GM23248 (cell line): ENCODE results near the gene MS4A4E. TPM values are rescaled to one million over a fixed set of nuclear protein-coding genes. Genes with fewer than 3 reads are reported as not detected.
"Not testable (repeated sequence)": the region's sequence is repeated elsewhere in the genome, so short reads cannot be mapped to it uniquely, and the experiment has no call there.

Experiments
- DNase-seq: peaks from one replicate; pipeline ENCODE4 v3.0.0-alpha.2; 2015
- H2AFZ ChIP-seq: fragments of 200-600 bp; sonication (generic); 2 replicates; pipeline ENCODE4 v1.6.1; 2016; ENCODE audit warnings: antibody characterized with exemption
- H3F3A ChIP-seq: fragments of 200-600 bp; sonication (generic); 2 replicates; pipeline ENCODE4 v1.6.1; 2016; ENCODE audit warnings: mild to moderate bottlenecking, antibody characterized with exemption, mixed run types; ENCODE audit not compliant: insufficient read depth
- H3K27ac ChIP-seq: fragments of 200-600 bp; sonication (generic); 2 replicates; pipeline ENCODE4 v1.5.1; 2016; ENCODE audit warnings: mild to moderate bottlenecking
- H3K27me3 ChIP-seq: fragments of 200-600 bp; sonication (generic); replicated peaks from 2 replicates; pipeline ENCODE4 v1.6.1; 2016; ENCODE audit warnings: mild to moderate bottlenecking; ENCODE audit not compliant: insufficient read depth
- H3K36me3 ChIP-seq: fragments of 200-600 bp; sonication (generic); 2 replicates; pipeline ENCODE4 v1.6.1; 2016; ENCODE audit warnings: low read depth, mild to moderate bottlenecking
- H3K4me1 ChIP-seq: fragments of 200-600 bp; sonication (generic); 2 replicates; pipeline ENCODE4 v1.6.1; 2016; ENCODE audit warnings: mild to moderate bottlenecking; ENCODE audit not compliant: insufficient read depth
- H3K4me2 ChIP-seq: fragments of 200-600 bp; sonication (generic); one replicate; pipeline ENCODE4 v1.6.1; 2016; ENCODE audit warnings: mild to moderate bottlenecking; ENCODE audit not compliant: unreplicated experiment
- H3K4me3 ChIP-seq: fragments of 200-600 bp; sonication (generic); 2 replicates; pipeline ENCODE4 v1.5.1; 2016; ENCODE audit warnings: mild to moderate bottlenecking
- H3K79me2 ChIP-seq: fragments of 200-600 bp; sonication (generic); 2 replicates; pipeline ENCODE4 v1.6.1; 2016; ENCODE audit warnings: mild to moderate bottlenecking; ENCODE audit not compliant: insufficient read depth
- H3K9ac ChIP-seq: fragments of 200-600 bp; sonication (generic); 2 replicates; pipeline ENCODE4 v1.6.1; 2016; ENCODE audit warnings: mild to moderate bottlenecking
- H3K9me2 ChIP-seq: fragments of 200-600 bp; sonication (generic); 2 replicates; pipeline ENCODE4 v1.6.1; 2016; ENCODE audit warnings: mixed run types, mild to moderate bottlenecking, moderate library complexity; ENCODE audit not compliant: insufficient read depth
- H3K9me3 ChIP-seq: fragments of 200-600 bp; sonication (generic); one replicate; pipeline ENCODE4 v1.6.1; 2017; ENCODE audit warnings: low read depth
- H4K20me1 ChIP-seq: fragments of 200-600 bp; sonication (generic); 2 replicates; pipeline ENCODE4 v1.6.0; 2016; ENCODE audit not compliant: insufficient read depth
- EZH2 ChIP-seq: fragments of 200-600 bp; sonication (generic); IDR thresholded peaks from 2 replicates; pipeline ENCODE4 v1.6.1; 2018; ENCODE audit warnings: antibody characterized with exemption, mild to moderate bottlenecking; ENCODE audit not compliant: insufficient read depth, poor library complexity, severe bottlenecking
- EZH2phosphoT487 ChIP-seq: fragments of 200-600 bp; sonication (generic); IDR thresholded peaks from 2 replicates; pipeline ENCODE4 v1.6.1; 2018; ENCODE audit warnings: antibody characterized with exemption, moderate library complexity, mild to moderate bottlenecking, low read depth; ENCODE audit not compliant: insufficient read depth
- WGBS, 2 experiments: methylation state at CpG; one replicate each; pipeline ENCODE4 v1.1.6; 2015 to 2017; ENCODE audit warnings: low lambda C conversion rate in 2 of 2, low coverage in 1 of 2; ENCODE audit errors: missing lambda C conversion rate in 2 of 2; 5-methylcytosine and 5-hydroxymethylcytosine counted together
- in situ Hi-C: fragments of 300-500 bp; cut with MboI; formaldehyde crosslinking; loops from 2 replicates; pipeline ENCODE4 v1.15.0; 2020
- polyA plus RNA-seq: library from polyadenylated mRNA; unstranded; fragments of >200 nt; fragmentation: Nextera tagmentation; extraction: Ambion mirVana; gene quantifications from 2 replicates; pipeline ENCODE4 v1.2.1, GENCODE V29; 2016
- total RNA-seq: library from RNA; depleted of rRNA; stranded (reverse); fragments of >200 nt; shearing (Covaris generic); gene quantifications from 2 replicates; pipeline ENCODE4 v1.2.3, GENCODE V29; 2014; rRNA removed

The MS4A4E gene
- not detected in 2 replicates for total RNA-seq
- polyA plus RNA-seq = not detected in 2 replicates

GRCh38 chr11:60242740-60243239 lies at the start of gene MS4A4E:
Gene MS4A4E (minus strand): TSS chr11:60243137. CDS start chr11:60230055, 13,082 bp downstream.
- no peaks in the 10 kb centered on the region for H3K9me2 ChIP-seq
- H3K4me1 ChIP-seq = no peaks in the 10 kb centered on the region
- H4K20me1 ChIP-seq = no peaks in the 10 kb centered on the region
- no peak within 1 kb of the TSS for H3K27ac ChIP-seq
- no peaks in the 10 kb centered on the region for H3K27me3 ChIP-seq
- DNase-seq = no peak
- WGBS, 2 experiments = 49 to 53% methylated on average over 5 of the region's 5 CpGs
- no peak within 1 kb of the TSS for H2AFZ ChIP-seq
- H3K4me2 ChIP-seq = no peak within 1 kb of the TSS
- no peak within 1 kb of the TSS for H3K9ac ChIP-seq
- no peaks in the 10 kb centered on the region for H3K36me3 ChIP-seq
- H3K9me3 ChIP-seq = no peaks in the 10 kb centered on the region
- no peaks in the 10 kb centered on the region for H3K79me2 ChIP-seq
- in situ Hi-C loops = no loop called here
- no peaks in the 10 kb centered on the region for H3F3A ChIP-seq
- no peak within 1 kb of the TSS for H3K4me3 ChIP-seq
- TF ChIP-seq EZH2 (no peak), EZH2phosphoT487 (no peak)

GRCh38 chr11:60292145-60292544 lies 49.2 kb upstream of the MS4A4E start:
- no peak overlapping the region for H3K27ac ChIP-seq
- in situ Hi-C loops = no loop called here
- H3K36me3 ChIP-seq = no peaks in the 10 kb centered on the region
- H4K20me1 ChIP-seq = no peaks in the 10 kb centered on the region
- no peaks in the 10 kb centered on the region for H3K9me2 ChIP-seq
- no peak overlapping the region for H3K4me2 ChIP-seq
- H3K27me3 ChIP-seq = no peaks in the 10 kb centered on the region
- no peaks in the 10 kb centered on the region for H3F3A ChIP-seq
- no peaks in the 10 kb centered on the region for H3K9me3 ChIP-seq
- 3 to 4% methylated on average over 2 of the region's 2 CpGs for WGBS, 2 experiments
- no peaks in the 10 kb centered on the region for H3K4me1 ChIP-seq
- DNase-seq = no peak
- TF ChIP-seq EZH2 (no peak), EZH2phosphoT487 (no peak)
- H3K9ac ChIP-seq = no peak overlapping the region
- H2AFZ ChIP-seq = no peak overlapping the region
- H3K79me2 ChIP-seq = no peaks in the 10 kb centered on the region
- no peak overlapping the region for H3K4me3 ChIP-seq

- Histone ChIP-seq H3K4me3 (no peak overlapping the region), H3K27ac (no peak overlapping the region), H3F3A (no peaks in the 10 kb centered on the region), H3K36me3 (no peaks in the 10 kb centered on the region), H3K9ac (no peak overlapping the region), H2AFZ (no peak overlapping the region), H3K4me2 (no peak overlapping the region), H3K27me3 (no peaks in the 10 kb centered on the region), H4K20me1 (no peaks in the 10 kb centered on the region), H3K9me3 (no peaks in the 10 kb centered on the region), H3K79me2 (no peaks in the 10 kb centered on the region), H3K9me2 (no peaks in the 10 kb centered on the region), H3K4me1 (no peaks in the 10 kb centered on the region)
- no peak for DNase-seq
- in situ Hi-C loops = no loop called here
- 0 to 30% methylated on average over 1 of the region's 1 CpG for WGBS, 2 experiments
- TF ChIP-seq EZH2 (no peak), EZH2phosphoT487 (no peak)
Observed at GRCh38 chr11:60288531-60288930, 45.6 kb upstream of the MS4A4E start.

GRCh38 chr11:60285411-60286126 lies 42.6 kb upstream of the MS4A4E start:
- H3K9ac ChIP-seq, H3K9me3 ChIP-seq, H3K27ac ChIP-seq, H2AFZ ChIP-seq, H4K20me1 ChIP-seq, H3K36me3 ChIP-seq, DNase-seq, H3K4me1 ChIP-seq, H3K4me3 ChIP-seq, H3K27me3 ChIP-seq, H3K79me2 ChIP-seq, H3K4me2 ChIP-seq, H3K9me2 ChIP-seq, H3F3A ChIP-seq, in situ Hi-C loops: not testable (repeated sequence)
- WGBS, 2 experiments = 2 to 3% methylated on average over 7 of the region's 7 CpGs

GRCh38 chr11:60282286-60282685 lies 39.3 kb upstream of the MS4A4E start:
- no peak overlapping the region for H2AFZ ChIP-seq
- H3K9ac ChIP-seq = no peak overlapping the region
- H3K27me3 ChIP-seq = no peaks in the 10 kb centered on the region
- TF ChIP-seq EZH2phosphoT487 = no peak
- no peak for TF ChIP-seq EZH2
- H3K4me3 ChIP-seq = no peak overlapping the region
- no peak overlapping the region for H3K4me2 ChIP-seq
- no peaks in the 10 kb centered on the region for H3K9me2 ChIP-seq
- H3K79me2 ChIP-seq = no peaks in the 10 kb centered on the region
- H3K4me1 ChIP-seq = no peaks in the 10 kb centered on the region
- no peaks in the 10 kb centered on the region for H3K36me3 ChIP-seq
- H3F3A ChIP-seq = no peaks in the 10 kb centered on the region
- in situ Hi-C loops = no loop called here
- no peak overlapping the region for H3K27ac ChIP-seq
- H3K9me3 ChIP-seq = no peaks in the 10 kb centered on the region
- 1 to 6% methylated on average over 2 of the region's 2 CpGs for WGBS, 2 experiments
- no peaks in the 10 kb centered on the region for H4K20me1 ChIP-seq
- no peak for DNase-seq
